Activated naive CD4-positive, alpha-beta T cell treated with anti-CD3 and anti-CD28 coated beads for 36 hours (primary cell): ENCODE measurements around the gene ZNF830. TPM values are rescaled to one million over a fixed set of nuclear protein-coding genes. Genes with fewer than 3 reads are reported as not detected.

Experiments used
- CTCF ChIA-PET: fragments of 350-600 bp; sonication (Branson Sonifier 250); formaldehyde crosslinking; loops from one replicate; lab custom pipeline; 2021; ENCODE audit warnings: antibody characterized with exemption; lab: Charles Lee
- DNase-seq: peaks from one replicate; pipeline ENCODE4 v3.0.0-alpha.2; 2020
- H3K27ac Mint-ChIP-seq: one replicate; pipeline ENCODE4 v1.8.0; 2021; ENCODE audit warnings: mild to moderate bottlenecking, mixed read lengths
- H3K27me3 Mint-ChIP-seq: one replicate; pipeline ENCODE4 v1.8.0; 2021; ENCODE audit warnings: low read depth, mixed read lengths
- H3K36me3 Mint-ChIP-seq: one replicate; pipeline ENCODE4 v1.8.0; 2021; ENCODE audit warnings: low read depth, mixed read lengths
- H3K4me1 Mint-ChIP-seq: one replicate; pipeline ENCODE4 v1.8.0; 2021; ENCODE audit warnings: low read depth, mixed read lengths
- H3K4me3 Mint-ChIP-seq: one replicate; pipeline ENCODE4 v1.8.0; 2021; ENCODE audit warnings: mild to moderate bottlenecking, moderate library complexity, mixed read lengths
- H3K9me3 Mint-ChIP-seq: one replicate; pipeline ENCODE4 v1.8.0; 2021; ENCODE audit warnings: mixed read lengths
- intact Hi-C: fragments of 100-400 bp; cut with micrococcal nuclease; formaldehyde crosslinking; loops from one replicate; pipeline ENCODE4 v1.15.1; 2023
- total RNA-seq, 2 experiments: library from RNA; stranded (reverse); gene quantifications; one replicate each; pipeline ENCODE4 v1.2.3, GENCODE V29; 2021

ZNF830 gene
- total RNA-seq, 2 experiments from 2014 or later, result 17.6 to 18.7 TPM

DNA sequence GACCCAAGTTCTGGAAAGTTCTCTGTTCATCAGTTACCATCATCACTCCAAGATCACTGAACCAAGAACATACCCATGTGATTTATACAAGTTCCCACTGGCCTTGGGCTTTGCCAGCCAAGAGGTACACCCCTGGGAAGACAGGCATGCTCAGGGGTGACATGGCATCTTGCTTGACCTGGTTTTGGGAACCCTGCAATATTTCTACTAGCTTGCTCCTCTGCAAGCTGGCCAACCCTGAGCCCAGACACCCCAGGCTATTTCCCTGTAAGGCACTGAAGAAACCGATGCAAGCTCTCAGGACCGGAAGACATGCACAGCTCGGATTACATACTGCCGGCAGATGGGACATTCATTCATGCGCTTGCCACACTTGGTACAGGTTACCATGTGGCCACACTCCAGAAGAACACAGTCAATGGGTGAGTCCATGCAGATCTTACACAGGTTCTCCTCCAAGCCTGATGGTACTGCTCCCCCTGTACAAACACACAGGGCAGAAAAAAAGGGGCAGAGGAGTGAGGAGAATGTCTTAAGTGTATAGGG lies 50.4 kb downstream of the ZNF830 start:
- no peak for DNase-seq
- no peak overlapping the region for H3K27ac Mint-ChIP-seq
- no peak overlapping the region for H3K4me3 Mint-ChIP-seq
- no peaks in the 10 kb centered on the region for H3K9me3 Mint-ChIP-seq
- CTCF ChIA-PET, result no interaction called here
- no peaks in the 10 kb centered on the region for H3K27me3 Mint-ChIP-seq
- H3K4me1 Mint-ChIP-seq, result no peaks in the 10 kb centered on the region
- peaks cover 12% of the 10 kb centered on the region for H3K36me3 Mint-ChIP-seq
- intact Hi-C loops, result no loop called here

Other genes with a start within 250 kb of the ZNF830 start
- 1 to 10 TPM in 1 of 2 experiments, under 1 TPM in 1; 0.69 to 1.5 TPM for gene CCT6B, start 80 bp upstream of the ZNF830 start, total RNA-seq
- gene LIG3, start 19.0 kb downstream of the ZNF830 start, total RNA-seq, result 10 to 100 TPM; 47.3 to 47.5 TPM
- 10 to 100 TPM; 17.8 to 18.2 TPM for gene RFFL, start 102.2 kb downstream of the ZNF830 start, total RNA-seq
- 10 to 100 TPM; 31.5 to 33.0 TPM for gene RAD51D, start 158.3 kb downstream of the ZNF830 start, total RNA-seq
- not detected for gene FNDC8, start 160.1 kb downstream of the ZNF830 start, total RNA-seq
- 10 to 100 TPM; 33.0 to 35.2 TPM for gene NLE1, start 180.8 kb downstream of the ZNF830 start, total RNA-seq
- under 1 TPM; 0.05 to 0.15 TPM for gene UNC45B, start 186.3 kb downstream of the ZNF830 start, total RNA-seq
- gene SLC35G3, start 232.9 kb downstream of the ZNF830 start, total RNA-seq, result not detected